ENCODE results near the gene RFC3.

DNA sequence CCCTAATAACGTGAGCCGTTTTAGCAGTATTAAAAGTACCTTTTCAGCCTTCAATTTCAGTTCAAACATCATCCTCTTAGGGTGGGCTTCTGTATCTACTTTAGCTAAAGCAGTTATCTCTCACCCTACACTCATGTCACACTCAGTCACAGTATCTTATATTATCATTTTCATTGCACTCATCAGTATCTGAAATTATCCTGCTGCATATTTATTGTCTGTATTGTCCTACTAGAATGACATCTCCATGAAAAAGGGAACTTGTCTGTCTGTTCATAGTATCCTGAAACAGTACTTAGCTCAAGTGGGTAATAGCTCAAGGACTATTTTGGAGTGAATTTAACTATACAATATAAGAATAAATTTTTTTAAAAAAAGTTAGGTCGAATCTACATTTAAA lies 19.9 kb upstream of the RFC3 start:
- TF ChIP-seq POLR2A (IDR thresholded peaks at IDR 0.05; ENCODE audit: low read depth, low read length) (no peak), POLR2AphosphoS5 (IDR thresholded peaks at IDR 0.05; ENCODE audit: low read depth, low read length) (no peak), SPI1 (IDR thresholded peaks at IDR 0.05; ENCODE audit: low read depth, low read length) (no peak), TAF1 (IDR thresholded peaks at IDR 0.05; ENCODE audit: low read depth, low read length) (no peak), PAX5 (IDR thresholded peaks at IDR 0.05; ENCODE audit: insufficient read depth, low read length, severe bottlenecking) (no peak)
